ENCODE measurements around the gene KCTD3. TPM values are rescaled to one million over a fixed set of nuclear protein-coding genes. Genes with fewer than 3 reads are reported as not detected.

Gene KCTD3
- total and polyA plus RNA-seq, 2 of the 13 experiments (the other 11 are each of a cell fraction or from before 2014, with no cell fraction given) = 49.8 to 68.1 TPM

DNA sequence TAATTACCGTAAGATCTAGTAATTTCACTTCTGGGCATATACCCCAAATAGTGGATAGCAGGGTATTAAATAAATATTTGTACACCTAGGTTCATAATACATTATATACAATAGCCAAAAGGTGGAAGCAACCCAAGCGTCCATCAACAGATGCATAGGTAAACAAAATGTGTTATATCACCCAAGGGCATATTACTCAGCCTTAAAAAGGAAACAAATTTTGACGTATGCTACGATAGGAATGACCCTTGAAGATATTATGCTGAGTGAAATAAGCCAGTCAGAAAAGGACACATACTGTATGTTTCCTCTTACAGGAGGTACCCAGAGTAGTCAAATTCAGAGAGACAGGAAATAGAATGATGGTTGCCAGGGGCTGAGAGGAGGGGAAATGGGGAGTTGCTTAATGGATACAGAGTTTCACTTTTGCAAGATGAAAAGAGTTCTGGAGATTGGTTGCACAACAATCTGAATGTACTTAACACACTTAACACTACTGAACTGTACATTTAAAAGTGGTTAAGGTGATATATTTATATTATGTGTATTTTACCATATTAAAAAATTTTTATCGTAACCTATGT lies 36.6 kb upstream of the KCTD3 start (continued):
- TF ChIP-seq, protein P1, sequence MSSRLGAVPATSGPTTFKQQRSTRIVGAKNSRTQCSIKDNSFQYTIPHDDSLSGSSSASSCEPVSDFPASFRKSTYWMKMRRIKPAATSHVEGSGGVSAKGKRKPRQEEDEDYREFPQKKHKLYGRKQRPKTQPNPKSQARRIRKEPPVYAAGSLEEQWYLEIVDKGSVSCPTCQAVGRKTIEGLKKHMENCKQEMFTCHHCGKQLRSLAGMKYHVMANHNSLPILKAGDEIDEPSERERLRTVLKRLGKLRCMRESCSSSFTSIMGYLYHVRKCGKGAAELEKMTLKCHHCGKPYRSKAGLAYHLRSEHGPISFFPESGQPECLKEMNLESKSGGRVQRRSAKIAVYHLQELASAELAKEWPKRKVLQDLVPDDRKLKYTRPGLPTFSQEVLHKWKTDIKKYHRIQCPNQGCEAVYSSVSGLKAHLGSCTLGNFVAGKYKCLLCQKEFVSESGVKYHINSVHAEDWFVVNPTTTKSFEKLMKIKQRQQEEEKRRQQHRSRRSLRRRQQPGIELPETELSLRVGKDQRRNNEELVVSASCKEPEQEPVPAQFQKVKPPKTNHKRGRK (CRISPR knock-in tag; IDR thresholded peaks at IDR 0.05) = no peak
- TF ChIP-seq KMT2B (CRISPR knock-in tag; IDR thresholded peaks at IDR 0.05) (no peak), ZFP82 (CRISPR knock-in tag; IDR thresholded peaks at IDR 0.05; ENCODE audit: borderline replicate concordance) (no peak), ESRRA (CRISPR knock-in tag; IDR thresholded peaks at IDR 0.05; ENCODE audit: low read depth) (no peak)
- TF ChIP-seq, protein P2, sequence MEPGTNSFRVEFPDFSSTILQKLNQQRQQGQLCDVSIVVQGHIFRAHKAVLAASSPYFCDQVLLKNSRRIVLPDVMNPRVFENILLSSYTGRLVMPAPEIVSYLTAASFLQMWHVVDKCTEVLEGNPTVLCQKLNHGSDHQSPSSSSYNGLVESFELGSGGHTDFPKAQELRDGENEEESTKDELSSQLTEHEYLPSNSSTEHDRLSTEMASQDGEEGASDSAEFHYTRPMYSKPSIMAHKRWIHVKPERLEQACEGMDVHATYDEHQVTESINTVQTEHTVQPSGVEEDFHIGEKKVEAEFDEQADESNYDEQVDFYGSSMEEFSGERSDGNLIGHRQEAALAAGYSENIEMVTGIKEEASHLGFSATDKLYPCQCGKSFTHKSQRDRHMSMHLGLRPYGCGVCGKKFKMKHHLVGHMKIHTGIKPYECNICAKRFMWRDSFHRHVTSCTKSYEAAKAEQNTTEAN (CRISPR knock-in tag; conservative IDR thresholded peaks at IDR 0.05) = no peak

DNA sequence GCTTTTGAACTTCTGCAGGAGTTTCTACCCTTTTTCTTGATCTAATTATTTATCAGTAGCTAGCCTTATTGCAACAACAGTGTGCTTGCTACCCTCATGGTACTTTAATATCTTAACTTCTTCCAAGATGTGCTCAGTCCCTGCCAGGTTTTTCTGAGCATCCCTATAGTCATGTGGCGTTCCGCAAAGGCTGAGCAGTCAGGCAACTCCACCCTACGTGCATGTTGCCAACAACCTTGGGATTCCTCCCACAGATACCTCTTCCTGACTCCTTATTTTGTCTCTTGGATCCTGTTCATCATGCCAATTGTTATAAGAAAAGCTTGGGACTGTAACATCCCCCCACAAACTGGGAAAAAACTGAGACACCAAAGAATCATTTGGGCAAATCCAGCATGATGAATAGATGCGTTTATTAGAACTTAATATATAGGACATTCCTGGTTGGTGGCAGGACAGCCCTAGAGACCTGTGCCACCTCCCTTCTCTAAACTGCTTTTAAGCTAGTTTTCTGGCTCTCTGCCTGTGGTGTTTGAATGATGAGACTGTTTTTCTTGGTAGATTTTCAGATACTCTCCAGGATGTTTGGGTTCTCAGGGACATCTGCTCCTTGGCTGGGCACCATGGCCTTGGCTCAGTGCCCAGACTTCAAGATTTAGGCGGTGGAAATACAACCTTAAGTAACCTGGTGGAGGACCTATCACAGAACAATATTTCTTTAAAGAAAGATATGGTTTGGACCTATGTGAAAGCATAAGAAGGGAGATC lies 27.1 kb upstream of the KCTD3 start:
- ATAC-seq = no peak
- DNase-seq (ENCODE audit: low spot score) = no peak
- H3K36me3 ChIP-seq (replicated peaks in 1 of 2; ENCODE audit: control insufficient read depth in 1 of 2, insufficient read depth in 2 of 2, low read length in 2 of 2) = no peaks in the 10 kb centered on the region
- no peaks in the 10 kb centered on the region for H3K79me2 ChIP-seq (ENCODE audit: insufficient read depth, low read length)
- ChIA-PET CTCF (ENCODE audit: low intra/inter-chr PET ratio, low total read pairs) (no interaction called here), POLR2A (no interaction called here)
- no peaks in the 10 kb centered on the region for H3K27me3 ChIP-seq (ENCODE audit: control insufficient read depth in 1 of 2, insufficient read depth in 2 of 2, low read length in 2 of 2)
- no peak overlapping the region for H3K4me2 ChIP-seq (ENCODE audit: low read depth, low read length)
- no peaks in the 10 kb centered on the region for H3K9me3 ChIP-seq (ENCODE audit: low read length)
- no peaks in the 10 kb centered on the region for H4K20me1 ChIP-seq (ENCODE audit: insufficient read depth, low read length)
- H3K4me1 ChIP-seq (ENCODE audit: insufficient read depth, low read length) = peaks cover 10% of the 10 kb centered on the region
- H3K27ac ChIP-seq (ENCODE audit: extremely low read length, insufficient read depth, low read length) = no peak overlapping the region
- in situ Hi-C loops (cut with HindIII; ENCODE audit: extremely low pct_ligation_motif_present, low pct_unique_long_range_greater_than_20kb) (no loop called here), intact Hi-C loops (cut with micrococcal nuclease; ENCODE audit: unreplicated experiment) (no loop called here)
- no TSS peak for BruUV-seq (replicated peaks)
- H3K9ac ChIP-seq (ENCODE audit: insufficient read depth, low read depth, low read length) = no peak overlapping the region
- H2AFZ ChIP-seq (ENCODE audit: low read length) = no peak overlapping the region
- FAIRE-seq = no peak
- H3K4me3 ChIP-seq (replicated peaks in 1 of 3; ENCODE audit: insufficient read depth in 1 of 3, low read depth in 2 of 3, low read length in 3 of 3) = no peak overlapping the region
- 41% methylated on average over 5 of the region's 5 CpGs for WGBS (ENCODE audit: low lambda C conversion rate)
- TF ChIP-seq, protein P3, sequence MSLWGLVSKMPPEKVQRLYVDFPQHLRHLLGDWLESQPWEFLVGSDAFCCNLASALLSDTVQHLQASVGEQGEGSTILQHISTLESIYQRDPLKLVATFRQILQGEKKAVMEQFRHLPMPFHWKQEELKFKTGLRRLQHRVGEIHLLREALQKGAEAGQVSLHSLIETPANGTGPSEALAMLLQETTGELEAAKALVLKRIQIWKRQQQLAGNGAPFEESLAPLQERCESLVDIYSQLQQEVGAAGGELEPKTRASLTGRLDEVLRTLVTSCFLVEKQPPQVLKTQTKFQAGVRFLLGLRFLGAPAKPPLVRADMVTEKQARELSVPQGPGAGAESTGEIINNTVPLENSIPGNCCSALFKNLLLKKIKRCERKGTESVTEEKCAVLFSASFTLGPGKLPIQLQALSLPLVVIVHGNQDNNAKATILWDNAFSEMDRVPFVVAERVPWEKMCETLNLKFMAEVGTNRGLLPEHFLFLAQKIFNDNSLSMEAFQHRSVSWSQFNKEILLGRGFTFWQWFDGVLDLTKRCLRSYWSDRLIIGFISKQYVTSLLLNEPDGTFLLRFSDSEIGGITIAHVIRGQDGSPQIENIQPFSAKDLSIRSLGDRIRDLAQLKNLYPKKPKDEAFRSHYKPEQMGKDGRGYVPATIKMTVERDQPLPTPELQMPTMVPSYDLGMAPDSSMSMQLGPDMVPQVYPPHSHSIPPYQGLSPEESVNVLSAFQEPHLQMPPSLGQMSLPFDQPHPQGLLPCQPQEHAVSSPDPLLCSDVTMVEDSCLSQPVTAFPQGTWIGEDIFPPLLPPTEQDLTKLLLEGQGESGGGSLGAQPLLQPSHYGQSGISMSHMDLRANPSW (CRISPR knock-in tag; IDR thresholded peaks at IDR 0.05; ENCODE audit: borderline replicate concordance) = no peak
- no peak for TF ChIP-seq KDM5A (IDR thresholded peaks at IDR 0.05; ENCODE audit: borderline replicate concordance, low read length)
- TF ChIP-seq ZNF607 (CRISPR knock-in tag; IDR thresholded peaks at IDR 0.05; ENCODE audit: borderline replicate concordance) = no peak
- TF ChIP-seq CCAR2 (optimal IDR thresholded peaks at IDR 0.05; ENCODE audit: low read depth, low read length) = no peak
- TF ChIP-seq, protein P4, sequence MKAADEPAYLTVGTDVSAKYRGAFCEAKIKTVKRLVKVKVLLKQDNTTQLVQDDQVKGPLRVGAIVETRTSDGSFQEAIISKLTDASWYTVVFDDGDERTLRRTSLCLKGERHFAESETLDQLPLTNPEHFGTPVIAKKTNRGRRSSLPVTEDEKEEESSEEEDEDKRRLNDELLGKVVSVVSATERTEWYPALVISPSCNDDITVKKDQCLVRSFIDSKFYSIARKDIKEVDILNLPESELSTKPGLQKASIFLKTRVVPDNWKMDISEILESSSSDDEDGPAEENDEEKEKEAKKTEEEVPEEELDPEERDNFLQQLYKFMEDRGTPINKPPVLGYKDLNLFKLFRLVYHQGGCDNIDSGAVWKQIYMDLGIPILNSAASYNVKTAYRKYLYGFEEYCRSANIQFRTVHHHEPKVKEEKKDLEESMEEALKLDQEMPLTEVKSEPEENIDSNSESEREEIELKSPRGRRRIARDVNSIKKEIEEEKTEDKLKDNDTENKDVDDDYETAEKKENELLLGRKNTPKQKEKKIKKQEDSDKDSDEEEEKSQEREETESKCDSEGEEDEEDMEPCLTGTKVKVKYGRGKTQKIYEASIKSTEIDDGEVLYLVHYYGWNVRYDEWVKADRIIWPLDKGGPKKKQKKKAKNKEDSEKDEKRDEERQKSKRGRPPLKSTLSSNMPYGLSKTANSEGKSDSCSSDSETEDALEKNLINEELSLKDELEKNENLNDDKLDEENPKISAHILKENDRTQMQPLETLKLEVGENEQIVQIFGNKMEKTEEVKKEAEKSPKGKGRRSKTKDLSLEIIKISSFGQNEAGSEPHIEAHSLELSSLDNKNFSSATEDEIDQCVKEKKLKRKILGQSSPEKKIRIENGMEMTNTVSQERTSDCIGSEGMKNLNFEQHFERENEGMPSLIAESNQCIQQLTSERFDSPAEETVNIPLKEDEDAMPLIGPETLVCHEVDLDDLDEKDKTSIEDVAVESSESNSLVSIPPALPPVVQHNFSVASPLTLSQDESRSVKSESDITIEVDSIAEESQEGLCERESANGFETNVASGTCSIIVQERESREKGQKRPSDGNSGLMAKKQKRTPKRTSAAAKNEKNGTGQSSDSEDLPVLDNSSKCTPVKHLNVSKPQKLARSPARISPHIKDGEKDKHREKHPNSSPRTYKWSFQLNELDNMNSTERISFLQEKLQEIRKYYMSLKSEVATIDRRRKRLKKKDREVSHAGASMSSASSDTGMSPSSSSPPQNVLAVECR (CRISPR knock-in tag; IDR thresholded peaks at IDR 0.05; ENCODE audit: borderline replicate concordance) = no peak

Measured in HepG2 (cell line).